NCI-H2081 (cell line): ENCODE results near the gene CPN1.
"Not testable (repeated sequence)": the region's sequence is repeated elsewhere in the genome, so short reads cannot be mapped to it uniquely, and the experiment has no call there.

Source experiments
- DNase-seq, 2 experiments: peaks; one replicate each; lab custom pipeline; 2025; lab: John Stamatoyannopoulos, UW

Gene CPN1

DNA sequence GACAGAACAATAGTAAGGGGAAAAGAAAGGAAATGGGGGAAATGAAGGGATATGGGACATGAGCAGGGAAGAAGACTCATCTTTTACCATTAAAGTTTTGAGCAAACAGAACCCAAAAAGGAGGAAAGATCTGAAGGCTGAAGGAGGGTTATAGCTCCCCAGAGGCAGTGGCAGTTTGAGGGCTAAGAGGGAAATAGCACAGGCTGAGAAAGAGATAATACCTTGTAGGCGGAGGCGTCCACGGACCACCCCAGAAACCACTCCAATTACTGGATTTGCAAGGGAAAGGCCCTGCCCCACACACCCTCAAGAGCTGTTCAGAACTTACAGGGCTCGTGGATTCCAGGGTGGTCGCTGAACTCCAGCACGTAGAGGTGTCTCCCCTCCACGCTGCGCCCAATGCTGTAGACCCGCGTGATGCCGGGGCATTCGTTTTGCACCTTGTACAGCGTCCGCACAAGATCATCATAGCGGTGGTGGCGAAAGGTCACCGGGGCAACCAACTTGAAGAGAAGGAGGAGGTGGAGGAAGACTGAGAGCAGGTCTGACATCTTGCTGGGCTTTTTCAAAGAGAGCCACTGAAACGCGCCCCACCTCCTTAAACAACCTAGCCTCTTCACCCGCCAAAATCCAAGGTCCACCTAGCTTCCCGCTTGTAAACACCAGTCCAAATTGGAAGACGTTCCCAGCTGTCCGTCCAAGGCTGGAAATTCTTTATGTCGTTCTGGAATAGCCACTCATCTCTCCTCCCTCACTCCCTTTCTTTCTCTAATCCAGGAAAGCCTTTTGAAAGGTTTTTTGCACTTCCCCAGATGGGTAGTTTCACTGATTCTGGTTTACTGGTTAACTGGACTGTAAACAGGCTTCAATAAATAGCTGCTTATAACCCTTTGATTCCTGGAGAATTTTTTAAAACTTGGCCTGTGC lies at the start of gene CPN1:
Gene CPN1 (minus strand): TSS at position 795 of the 927 bp plus-strand sequence. CDS start 244 bp downstream, at position 551.
- DNase-seq = no peak

DNA sequence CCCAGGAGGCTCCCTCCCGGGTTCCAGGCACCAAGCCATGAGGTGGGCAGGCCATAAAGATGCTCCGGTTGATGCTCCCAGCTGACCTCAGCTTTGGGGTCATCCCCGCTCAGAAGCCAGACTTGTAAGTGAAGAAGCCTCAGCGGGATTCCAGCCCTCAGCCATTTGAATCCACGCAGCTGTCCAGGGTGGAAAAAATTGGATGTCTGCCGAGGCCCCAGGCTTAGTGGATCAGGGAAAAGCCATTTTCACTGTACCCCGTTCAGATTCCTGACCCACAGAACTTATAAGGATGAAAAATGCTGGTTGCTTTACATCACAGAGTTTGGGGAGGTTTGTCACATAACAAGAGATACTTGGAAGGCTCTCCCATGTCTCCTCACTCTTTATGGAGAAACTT lies 49.2 kb upstream of the CPN1 start:
- no peak for DNase-seq

DNA sequence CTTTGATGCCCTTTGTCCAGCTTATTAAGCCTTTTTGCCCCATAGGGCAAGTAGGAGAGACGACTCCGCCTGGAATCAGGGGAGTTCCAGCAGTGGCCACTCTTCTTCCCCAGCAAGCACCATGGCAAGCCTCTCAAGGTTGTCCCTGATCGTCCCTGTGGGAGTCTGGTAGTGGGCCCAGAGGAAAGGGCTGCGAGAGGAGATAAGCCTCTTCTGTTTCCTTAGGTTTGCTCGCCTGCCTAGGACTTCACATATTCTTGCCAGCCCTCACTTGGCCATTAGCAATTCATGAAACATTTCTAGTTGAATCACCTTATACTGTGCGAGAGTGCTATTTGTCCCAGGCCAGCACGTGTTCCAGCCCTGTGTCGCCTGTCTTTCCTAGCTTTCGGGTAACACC lies 47.8 kb upstream of the CPN1 start:
- no peak for DNase-seq

DNA sequence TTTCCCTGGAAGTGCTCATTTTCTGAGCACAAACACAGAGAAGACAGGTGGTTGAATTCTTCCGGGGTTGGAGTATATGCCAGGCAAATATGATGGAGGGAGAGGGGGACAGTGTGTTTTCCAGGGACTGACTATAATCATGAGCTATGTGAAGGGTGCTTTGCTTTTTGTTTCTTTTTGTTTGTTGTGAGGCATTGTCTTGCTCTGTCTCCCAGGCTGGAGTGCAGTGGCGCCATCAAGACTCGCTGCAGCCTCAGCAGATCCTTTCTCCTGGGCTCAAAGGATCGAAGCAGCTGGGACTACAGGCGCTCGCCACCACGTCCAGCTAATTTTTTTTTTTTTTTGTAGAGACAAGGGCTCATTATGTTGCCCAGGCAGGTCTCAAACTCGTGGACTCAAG lies 47.3 kb upstream of the CPN1 start:
- DNase-seq = no peak

DNA sequence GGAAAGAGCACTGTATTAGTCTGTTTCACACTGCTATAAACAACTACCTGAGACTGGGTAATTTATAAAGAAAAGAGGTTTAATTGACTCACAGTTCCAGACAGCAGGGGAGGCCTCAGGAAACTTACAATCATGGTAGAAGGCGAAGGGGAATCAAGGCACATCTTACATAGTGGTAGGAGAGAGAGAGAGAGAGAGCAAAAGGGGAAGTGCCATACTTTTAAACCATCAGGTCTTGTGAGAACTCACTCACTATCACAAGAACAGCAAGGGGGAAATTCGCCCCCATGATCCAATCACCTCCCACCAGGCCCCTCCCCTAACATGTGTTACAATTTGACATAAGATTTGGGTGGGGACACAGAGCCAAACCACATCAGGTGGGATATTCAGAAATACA lies 43.7 kb upstream of the CPN1 start:
- not testable (repeated sequence) for DNase-seq

DNA sequence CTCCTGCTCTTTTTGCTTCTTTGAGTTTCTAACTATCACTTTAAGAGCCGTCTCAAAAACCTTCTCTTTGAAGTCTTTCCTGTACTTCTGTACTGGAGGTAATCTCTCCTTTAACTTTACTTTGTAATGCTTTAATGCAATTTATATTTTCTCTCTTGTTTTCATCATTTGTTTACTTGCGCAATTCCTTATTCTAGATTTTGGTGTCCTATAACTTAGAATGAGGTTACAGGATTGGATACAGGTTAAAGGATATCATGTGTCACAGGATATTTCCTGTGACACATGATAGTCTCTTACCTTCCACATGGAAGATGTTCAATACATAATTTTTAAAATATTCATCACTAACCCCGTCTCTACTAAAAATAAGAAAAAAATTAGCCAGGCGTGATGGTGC lies 42.4 kb upstream of the CPN1 start:
- no peak for DNase-seq

DNA sequence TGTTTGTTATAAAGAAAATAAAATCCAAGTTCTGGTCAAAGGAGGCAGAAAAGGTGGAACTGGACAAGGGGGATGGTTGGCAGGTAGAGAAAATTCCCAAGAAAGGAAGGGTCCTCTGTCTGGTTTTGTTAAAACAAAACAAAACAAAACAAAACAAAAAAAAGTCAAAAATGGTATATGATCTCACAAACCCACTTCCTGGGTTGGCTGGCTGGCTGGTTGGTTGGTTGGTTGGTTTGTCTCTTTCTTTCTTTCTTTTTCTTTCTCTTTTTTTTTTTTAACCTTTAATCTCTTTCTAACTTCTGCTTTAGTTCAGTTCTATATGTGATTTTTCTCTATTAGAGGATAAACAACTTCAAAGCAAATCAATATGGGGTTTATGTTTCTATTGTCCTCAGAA lies 41.1 kb upstream of the CPN1 start:
- no peak for DNase-seq

DNA sequence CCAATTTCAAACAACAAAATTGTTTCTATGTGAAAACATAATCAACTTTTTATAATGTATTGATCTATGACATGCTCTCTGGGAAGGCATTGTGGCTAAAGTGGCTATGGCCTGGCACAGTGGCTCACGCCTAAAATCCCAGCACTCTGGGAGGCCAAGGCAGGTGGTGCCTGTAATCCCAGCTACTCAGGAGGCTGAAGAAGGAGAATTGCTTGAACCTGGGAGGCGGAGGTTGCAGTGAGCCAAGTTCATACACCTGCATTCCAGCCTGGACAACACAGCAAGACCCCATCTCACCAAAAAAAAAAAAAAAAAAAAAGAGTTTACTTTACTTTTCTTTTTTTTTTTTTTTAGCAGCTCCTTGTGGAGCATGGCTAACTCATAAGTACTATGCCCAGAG lies 38.9 kb upstream of the CPN1 start:
- DNase-seq = no peak

DNA sequence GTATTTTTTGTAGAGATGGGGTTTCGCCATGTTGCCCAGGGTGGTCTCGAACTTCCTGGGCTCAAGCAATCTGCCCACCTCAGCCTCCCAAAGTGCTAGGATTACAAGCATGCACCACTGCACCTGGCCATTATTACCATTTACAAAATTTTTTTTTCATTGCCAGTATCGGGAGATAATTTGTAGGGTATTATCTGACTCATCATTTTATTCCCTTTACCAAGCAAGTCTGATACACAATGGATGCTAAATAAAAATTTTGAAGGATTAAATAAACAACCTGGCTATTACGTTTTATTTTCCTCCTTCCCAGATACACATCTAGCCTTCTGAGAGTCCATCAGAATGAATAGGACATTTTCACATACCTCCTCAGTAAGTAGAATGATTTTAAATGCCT lies 38.1 kb upstream of the CPN1 start:
- DNase-seq = no peak

DNA sequence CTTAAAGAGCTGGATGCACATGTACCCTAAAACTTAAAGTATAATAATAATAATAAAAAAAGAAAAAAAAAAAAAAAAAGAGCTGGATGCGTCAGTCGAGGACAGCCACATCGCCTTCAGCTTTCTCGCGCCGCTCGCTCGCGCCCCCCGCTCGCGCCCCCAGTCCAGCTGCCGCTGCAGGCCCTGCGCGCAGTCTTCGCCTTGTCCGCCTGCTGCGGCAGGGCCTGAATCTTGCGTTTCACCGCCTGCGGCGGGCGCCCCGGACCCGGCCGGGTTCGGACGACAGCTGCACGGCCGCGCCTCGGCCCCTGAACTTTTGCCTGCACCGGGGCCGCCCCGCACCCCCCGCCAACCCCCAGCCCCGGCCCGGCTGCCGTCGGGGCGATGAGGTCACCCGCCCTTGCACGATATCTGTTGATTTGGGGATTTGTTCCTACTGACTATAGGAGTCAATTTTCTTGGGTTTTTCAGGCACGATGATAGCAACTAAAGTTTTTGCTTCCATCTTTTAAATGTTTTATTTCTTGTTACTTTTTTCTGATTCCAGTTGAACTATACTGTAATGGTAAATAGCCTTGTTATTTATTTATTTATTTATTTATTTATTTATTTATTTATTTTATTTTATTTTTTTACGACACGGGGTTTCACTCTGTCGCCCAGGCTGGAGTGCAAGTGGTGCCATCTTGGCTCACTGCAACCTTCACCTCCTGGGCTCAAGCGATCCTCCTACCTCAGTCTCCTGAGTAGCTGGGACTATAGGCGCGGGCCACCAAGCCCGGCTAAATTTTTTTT lies 33.5 kb upstream of the CPN1 start:
- no peak for DNase-seq

DNA sequence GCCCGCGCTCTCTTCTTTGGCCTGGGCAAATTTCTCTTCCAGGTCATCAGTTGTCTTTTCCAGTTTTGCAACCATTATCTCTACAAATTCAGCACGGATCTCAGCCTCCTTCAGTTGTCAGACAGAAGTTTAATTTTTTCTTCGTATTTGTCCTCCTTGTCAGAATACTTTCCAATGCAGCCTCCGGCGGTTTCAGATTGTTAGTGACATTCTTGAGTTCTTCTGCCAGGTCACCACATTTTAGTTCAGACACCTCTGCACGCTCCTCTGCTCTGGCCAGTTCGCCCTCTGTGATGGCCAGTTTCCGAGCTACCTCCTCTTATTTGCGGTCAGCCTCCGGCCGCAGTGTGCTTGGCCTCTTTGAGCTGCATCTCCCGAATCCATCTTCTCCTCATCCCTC lies 32.8 kb upstream of the CPN1 start:
- no peak for DNase-seq

DNA sequence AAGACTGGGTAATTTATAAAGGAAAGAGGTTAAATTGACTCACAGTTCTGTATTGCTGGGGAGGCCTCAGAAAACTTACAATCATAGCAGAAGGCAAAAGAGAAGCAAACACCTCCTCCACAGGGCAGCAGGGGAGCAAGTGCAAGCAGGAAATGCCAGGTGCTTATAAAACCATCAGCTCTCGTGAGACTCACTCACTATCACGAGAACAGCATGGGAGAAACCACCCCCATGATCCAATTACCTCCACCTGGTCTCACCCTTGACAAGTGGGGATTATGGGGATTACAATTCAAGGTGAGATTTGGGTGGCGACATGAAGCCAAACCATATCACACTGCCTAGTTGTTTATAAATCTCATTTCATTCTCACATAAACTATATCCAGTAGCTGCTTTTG lies 28.0 kb upstream of the CPN1 start:
- peak in 1 of 2 experiments; percentile 12 for DNase-seq

DNA sequence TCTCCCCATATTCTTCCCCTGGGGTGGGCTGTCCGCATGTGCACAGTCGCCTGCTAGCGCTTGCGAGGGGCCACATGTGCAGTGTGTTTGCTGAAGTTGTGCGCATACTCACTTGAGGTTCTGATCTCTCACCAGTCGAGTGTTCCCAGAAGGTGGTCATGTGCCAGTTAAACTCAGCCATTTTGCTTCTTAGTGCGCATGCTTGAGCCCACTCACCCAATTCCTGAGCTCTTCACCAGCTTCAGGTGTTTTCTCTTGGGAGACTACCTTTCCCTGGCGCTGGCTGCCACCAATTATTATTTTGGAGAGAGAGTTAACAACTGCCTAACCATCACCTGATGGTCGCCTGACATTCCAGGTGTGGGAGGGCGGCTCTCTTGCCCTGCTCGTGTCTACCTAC lies 25.2 kb upstream of the CPN1 start:
- DNase-seq = no peak

DNA sequence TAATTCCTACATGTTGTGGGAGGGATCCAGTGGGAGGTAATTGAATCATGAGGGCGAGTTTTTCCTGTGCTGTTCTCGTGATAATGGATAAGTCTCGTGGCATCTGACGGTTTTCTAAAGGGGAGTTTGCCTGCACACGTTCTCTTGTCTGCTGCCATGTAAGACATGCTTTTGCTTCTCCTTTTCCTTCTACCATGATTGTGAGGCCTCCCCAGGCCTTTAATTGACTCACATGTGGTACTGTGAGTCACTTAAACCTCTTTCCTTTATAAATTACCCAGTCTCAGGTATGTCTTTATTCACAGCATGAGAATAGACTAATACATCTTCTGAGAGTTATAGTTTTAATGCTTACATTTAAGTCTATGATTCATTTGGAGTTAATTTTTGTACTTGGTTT lies 22.6 kb upstream of the CPN1 start:
- DNase-seq = no peak

DNA sequence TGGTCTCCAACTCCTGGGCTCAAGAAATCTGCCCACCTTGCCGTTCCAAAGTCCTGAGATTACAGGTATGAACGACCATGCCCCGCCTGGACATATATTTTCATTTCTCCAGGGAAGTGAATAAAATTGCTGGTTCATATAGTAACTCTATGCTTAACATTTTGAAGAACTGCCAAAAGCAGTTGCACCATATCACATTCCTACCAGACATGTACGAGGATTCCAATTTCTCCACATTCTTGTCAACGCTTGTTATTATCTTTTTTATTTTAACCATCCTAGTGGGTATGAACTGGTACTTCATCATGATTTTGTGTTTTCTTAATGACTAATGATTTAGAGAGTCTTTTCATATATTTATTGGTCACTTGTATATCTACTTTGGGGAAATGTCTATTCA lies 21.9 kb upstream of the CPN1 start:
- DNase-seq = no peak

DNA sequence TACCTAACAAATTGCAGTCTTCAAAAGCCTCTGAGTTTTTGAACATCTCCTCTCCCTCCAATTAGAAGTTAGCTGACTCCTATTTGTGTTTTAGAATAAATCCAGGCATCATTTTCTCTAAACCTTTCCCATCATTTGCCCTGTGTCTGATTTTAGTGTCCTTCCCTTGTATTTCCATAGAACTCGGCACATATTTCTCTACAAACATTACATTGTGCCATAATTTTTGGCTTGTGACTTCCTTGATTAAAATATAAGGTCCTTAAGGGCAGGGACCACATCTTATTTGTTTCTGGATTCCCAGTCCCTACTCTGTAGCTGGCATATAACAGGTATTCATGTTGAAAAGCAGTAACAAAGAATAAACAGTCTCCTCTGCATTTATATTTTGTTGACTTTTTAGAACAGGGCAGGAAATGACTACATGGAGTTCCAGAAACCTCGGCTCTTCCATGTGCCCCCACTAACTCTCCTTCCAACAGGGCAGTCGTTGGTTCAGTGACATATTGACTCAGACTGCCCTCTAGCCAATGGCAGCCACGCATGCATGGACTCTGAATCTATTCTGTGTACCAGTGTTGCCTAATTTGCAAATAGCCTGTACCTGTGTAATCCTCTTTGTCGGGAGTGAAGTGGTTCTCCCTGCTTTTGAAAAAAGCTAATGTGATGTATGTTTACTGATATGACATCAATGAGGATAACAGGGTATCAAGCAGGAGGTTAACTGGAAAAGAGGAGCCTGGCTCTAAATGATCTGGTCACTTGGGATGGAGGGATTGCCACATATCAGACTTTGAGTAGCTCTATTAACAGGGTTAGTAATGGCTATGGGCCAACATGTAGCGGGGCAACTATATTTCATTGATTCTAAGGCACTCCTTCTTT lies 19.8 kb upstream of the CPN1 start:
- peak in 1 of 2 experiments; percentile 1 for DNase-seq

DNA sequence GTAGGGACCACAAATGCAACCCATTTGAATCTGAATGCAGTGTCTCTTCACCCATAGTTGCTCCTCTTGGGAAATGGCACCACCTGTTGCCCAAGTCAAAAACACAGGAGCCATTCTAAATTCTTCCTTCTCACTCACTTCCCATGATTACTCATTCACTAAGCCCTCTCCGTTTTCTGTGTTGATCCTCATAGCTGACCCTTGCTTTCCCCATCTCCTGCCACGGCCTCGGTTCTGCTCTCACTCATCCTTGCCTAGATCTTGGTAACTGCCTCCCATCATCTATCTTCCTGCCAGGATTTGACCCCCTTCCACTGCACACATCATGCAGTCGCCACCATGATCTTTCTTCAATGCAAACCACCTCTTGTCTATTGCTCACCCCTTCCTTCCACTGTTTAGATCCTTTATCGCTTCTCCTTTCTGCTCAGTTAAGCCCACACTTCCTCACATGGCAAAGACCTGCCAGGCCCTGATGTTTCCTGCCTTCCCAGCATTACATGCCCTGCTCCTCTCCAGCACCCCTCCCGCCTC lies 19.0 kb upstream of the CPN1 start:
- DNase-seq = no peak

DNA sequence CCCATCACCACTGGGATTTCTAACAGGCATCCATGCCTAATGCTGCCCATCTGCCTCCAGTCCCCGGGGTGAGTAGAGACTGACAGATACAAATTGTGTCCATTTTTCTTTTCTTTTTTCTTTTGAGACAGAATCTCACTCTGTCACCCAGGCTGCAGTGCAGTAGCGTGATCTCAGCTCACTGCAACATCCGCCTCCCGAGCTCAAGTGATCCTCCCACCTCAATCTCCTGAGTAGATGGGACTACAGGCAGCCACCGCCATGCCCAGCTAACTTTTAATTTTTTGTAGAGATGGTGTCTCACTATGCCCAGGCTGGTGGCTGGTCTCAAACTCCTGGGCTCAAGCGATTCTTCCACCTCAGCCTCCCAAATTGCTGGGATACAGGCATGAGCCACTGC lies 7.6 kb upstream of the CPN1 start:
- no peak for DNase-seq

DNA sequence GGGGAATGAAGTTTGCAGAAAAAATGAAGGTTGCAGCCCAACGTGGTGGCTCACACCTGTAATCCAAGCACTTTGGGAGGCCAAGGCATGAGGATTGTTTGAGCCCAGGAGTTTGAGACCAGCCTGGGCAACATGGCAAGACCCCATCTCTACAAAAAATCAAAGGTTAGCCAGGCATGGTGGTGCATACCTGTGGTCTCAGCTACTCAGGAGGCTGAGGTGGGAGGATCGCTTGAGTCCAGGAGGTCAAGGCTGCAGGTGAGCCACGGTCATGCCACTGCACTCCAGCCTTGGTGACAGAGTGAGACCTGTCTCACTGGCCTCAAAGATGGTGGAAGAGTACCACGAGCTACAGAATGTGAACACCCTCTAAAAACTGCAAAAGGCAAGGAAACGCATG lies 5.0 kb upstream of the CPN1 start:
- DNase-seq = not testable (repeated sequence)

DNA sequence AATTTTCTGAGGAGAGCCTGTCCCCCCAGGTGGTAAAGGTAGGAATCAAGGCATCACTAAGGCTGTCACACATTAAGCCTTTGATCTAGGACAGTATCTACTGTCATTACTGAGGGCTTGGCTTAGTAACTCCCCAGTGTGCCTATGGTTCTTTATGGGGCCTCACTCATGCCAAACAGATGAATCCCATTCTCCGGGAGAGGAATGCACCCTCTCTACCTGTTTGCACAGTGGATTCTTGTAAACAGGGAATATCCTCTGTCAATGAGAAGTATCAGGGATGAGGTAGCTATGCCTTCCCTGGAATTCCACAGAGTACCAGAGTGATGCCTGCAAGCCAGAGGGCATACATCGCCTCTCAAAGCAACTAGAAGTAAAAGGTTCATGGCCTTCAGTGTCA lies 3.9 kb upstream of the CPN1 start:
- no peak for DNase-seq

DNA sequence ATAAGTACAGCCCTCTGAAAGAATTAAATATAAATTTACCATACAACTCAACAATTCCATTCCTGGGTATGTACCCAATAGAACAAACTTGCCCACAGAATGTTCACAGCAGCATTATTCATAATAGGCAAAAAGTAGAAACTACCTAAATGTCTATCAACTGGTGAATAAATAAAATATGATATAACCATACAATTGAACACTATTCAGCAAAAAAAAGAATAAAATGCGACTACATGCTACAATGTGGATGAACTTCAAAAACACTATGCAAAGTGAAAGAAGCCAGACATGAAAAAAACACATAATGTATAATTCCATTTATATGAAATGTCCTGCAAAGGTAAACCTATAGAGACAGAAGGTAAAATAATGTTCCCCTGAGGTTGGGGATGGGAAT lies 2.0 kb upstream of the CPN1 start:
- DNase-seq = no peak

DNA sequence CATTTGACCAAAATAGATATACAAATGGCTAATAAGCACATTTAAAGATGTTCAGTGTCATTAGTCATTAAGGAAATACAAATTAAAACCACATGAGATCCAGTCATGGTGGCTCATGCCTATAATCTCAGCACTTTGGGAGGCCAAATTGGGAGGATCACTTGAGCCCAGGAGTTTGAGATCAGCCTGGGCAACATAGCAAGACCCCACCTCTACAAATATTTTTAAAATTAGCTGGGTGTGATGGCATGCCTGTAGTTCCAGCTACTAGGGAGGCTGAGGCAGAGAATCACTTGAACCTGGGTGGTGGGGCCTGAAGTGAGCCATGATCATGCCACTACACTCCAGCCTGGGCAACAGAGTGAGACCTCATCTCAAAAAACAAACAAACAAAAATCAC lies 607 bp upstream of the CPN1 start:
- DNase-seq = not testable (repeated sequence)
